COLO829 (cell line): ENCODE data around the gene ZNF277.

Source experiments
- DNase-seq: peaks from one replicate; pipeline ENCODE4 v3.0.0; 2012; ENCODE audit warnings: low spot score

ZNF277 gene

DNA sequence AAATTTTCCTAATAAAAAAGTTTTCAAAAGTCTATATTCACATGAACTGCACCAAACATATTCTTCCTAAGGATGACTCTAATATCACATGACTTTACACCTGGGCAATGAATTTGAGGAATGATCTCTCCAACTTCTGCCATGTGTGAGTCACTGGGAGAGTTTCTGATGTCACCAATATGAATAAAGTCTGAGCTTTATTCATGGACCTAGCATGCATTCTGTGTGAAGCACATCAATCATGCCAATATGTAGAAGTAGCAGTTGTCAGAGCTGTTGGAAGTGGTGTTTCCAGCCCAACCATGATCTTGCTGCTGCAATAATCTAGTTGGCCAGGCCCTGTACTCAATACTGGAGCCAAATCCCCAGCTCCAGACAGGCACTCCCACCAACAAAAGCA lies 152.0 kb downstream of the ZNF277 start:
- no peak for DNase-seq

DNA sequence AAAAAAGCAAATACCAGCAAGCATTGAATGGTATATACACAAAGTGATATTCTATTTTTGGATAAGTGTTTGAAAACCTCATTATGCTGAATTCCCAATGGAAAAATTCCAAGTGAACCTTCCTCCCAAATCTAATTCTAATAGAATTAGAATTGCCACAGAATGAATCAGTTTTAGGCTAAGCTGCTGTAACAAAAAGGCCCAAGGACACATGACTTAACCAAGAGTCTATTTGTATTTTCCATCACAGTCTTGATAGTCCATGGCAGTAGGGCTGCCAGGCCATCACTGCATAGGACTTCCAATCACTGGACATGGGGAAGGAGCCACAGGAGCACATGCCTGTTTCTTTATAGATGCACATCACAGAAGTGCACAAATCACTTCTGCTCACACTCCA lies 152.6 kb downstream of the ZNF277 start:
- DNase-seq, result no peak

DNA sequence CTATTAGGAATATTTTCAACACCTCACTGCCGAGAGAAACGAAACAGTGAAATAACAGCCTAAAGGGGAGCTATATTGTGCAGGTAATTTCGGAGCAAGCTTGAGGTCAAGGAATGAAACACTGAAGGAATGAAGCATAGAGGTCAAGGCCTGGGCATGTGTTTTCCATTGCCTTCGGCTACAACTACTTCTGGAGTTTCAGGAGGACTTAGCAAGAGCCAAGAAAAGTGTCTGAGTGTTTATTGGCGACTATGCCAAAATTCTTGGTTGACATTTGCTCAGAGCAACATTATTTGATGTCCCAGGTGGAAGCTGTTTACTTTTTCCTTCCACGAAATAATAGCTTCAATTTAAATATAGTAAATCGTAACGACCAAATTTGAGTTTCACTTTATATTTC lies 154.2 kb downstream of the ZNF277 start:
- no peak for DNase-seq

DNA sequence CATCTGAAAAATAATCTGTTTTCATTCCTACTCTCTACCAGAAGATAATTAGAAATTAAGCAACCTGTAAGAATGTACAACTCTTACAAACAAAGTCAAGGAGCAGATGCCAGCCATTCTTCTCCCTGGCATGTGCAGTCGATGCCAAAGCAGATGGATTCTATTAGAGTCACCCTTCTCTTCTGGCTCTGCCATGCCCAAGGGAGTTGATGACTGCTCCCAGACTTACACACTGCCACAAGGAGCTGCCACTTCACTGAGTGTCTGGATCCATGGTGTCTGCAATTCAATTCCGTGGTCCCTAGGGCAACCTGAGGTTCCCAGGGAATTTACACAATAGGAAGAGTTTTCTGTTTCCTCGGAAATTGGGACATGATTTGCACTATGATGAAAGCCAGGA lies 154.7 kb downstream of the ZNF277 start:
- DNase-seq, result no peak

DNA sequence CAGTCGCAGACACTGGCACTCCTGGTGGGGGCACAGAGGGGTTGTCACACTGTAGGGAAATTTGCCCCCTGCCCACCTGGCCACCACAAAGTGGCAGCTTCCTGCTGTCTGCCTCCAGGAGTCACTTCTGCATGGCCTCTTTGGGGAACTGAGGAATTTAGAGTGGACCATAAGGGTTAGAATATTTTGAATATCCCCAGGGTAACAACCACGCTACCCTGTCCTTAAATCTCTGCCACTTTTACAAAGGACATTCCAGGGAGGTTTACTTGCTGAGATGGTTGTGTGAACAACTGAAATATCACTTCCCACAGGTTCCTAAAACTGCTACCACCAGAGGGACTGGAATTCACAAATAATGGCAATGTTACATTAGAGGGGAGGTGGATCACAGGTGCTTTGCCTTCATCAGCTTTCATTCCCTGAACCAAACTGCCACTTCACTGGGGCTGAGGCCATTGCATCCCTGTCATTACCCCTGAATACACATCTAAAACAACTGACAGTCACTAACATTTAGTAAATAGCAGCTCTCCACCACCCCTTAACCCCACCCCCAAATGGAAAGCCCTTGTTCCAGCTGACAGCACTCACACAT lies 155.7 kb downstream of the ZNF277 start:
- no peak for DNase-seq

DNA sequence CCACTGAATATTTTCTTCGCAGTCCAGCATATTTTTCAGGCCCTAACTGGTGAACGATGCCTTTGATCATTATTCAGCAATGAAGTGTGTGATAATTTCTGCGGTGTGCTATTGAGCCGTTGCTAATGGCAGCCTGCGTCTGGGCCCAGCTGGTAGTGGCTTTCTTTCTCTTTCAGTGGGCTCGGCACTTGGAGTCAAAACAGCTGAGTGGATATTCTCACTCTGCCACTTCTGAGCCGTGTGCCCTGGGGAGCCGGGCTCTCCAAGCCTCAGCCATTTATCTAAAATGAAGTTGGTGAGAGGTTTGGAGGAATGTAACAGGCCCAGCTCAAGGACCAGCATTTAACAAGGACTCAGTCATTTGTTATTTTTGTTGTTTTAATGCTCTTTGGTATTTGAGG lies 156.2 kb downstream of the ZNF277 start:
- no peak for DNase-seq

DNA sequence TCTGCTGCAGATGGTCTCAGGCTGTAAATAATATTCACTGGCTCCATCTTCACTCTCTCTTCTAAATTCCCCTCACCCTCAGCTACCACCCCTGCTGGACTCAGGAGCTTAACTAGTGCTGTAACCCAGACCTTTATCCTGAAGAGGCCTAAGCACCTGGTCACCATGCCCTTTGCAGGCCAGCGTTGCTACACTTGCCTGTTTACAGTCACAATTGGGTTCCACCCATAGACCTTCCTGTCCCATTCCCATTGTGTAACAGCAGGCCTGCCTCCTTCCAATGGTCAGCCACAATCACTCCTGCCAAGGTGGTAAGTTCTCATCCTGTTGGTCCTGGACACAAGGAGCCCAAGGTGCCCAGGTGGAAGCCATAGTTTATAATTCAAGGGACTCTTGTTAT lies 157.9 kb downstream of the ZNF277 start:
- DNase-seq, result no peak

DNA sequence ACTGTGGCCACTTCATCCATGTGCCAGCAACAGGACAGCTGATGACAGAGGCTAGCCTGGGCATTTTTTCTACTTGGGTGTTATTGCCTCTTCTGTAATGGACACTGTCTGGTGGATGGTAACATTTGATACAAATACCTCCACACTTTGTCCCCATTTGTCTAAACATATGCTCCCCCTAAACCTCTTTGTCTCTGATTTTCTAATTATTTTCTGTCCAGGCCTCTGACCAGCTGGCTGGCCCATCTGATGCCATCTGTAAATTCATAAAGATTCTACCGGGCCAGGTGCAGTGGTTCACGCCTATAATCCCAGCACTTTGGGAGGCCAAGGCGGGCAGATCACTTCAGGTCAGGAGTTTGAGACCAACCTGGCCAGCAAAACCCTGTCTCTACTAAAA lies 159.1 kb downstream of the ZNF277 start:
- DNase-seq, result no peak

DNA sequence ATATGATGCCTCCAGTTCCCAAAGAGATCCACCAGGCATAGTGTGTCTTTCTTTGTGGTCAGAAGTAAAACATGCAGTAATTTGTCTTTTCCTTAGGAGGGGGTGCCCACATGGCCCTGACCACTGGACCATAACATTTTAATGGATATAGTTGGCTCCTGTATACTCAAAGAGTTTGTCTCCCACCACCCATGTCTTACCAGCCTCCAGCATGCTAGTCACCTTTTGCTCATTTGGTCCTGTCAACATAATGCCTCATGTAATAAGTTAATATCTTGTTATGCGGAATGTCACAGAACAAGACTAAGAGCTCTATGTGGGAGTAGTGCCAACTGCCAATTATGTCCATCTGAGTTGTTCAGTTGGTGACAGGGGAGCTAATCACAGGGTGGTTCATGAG lies 160.4 kb downstream of the ZNF277 start:
- no peak for DNase-seq

DNA sequence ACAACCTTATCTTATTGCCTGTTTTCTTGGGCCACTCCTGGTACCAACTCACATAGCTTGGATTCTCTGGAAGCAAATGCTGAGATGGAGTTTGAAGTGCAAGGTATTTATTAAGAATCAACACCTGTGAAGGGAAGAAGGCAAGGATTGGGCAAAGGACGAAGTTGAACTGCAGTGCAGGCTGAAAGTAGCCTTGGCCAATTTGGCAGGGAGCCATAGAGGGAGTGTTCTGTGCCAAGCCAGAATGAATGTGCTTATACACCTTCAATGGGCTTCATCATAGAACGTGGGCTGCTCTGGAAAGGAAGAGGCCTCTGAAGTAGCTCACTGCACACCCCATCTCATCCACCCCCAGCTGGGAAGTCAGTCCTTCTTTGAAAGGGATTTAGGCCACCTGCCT lies 163.9 kb downstream of the ZNF277 start:
- DNase-seq, result no peak

DNA sequence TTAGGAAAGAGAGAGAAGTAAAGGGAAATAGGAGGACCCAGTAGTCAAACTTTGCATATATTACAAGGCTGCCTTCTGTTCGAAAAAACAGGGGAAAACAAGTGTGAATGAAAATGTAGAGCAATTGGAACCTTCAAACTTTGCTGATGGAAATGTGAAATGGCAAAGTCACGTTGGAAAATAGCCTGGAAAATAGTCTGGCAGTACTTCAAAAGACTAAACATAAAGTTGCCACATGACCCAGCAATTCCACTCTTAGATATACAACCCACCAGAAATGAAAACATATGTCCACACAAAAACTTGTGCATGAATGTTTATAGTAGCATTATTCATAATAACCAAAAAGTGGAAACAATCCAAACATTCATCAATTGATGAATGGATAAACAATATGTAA lies 165.2 kb downstream of the ZNF277 start:
- DNase-seq, result no peak

DNA sequence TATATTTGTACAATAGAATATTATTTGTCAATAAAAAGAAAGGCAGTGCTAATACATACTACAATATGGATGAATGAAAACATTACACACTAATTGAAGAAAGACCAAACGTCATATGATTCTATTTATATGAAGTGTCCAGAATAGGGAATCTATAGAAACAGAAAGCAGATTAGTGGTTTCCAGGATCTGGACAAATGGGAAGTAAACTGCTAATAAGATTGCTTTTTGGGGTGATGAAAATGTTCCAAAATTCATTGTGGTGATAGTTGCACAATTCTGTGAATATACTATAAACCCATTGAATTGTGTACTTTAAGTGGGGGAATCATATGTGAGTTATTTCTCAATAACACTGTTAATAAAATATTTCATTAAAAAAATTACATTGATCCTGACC lies 165.6 kb downstream of the ZNF277 start:
- no peak for DNase-seq

DNA sequence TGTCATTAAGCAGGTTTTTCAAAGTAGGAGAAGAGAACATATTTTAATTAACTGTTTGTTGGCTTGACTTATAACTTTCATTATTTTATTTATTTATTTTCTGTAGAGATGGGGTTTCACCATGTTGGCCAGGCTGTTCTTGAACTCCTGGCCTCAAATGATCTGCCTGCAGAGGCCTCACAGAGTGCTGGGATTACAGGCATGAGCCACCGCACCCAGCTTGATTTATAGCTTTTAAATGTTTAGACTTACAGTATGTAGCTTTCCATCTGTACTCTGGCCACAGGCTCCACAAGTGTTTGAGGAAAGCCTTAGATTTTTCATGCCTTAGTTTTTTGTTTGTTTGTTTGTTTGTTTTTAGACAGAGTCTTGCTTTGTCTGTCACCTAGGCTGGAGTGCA lies 171.1 kb downstream of the ZNF277 start:
- no peak for DNase-seq

DNA sequence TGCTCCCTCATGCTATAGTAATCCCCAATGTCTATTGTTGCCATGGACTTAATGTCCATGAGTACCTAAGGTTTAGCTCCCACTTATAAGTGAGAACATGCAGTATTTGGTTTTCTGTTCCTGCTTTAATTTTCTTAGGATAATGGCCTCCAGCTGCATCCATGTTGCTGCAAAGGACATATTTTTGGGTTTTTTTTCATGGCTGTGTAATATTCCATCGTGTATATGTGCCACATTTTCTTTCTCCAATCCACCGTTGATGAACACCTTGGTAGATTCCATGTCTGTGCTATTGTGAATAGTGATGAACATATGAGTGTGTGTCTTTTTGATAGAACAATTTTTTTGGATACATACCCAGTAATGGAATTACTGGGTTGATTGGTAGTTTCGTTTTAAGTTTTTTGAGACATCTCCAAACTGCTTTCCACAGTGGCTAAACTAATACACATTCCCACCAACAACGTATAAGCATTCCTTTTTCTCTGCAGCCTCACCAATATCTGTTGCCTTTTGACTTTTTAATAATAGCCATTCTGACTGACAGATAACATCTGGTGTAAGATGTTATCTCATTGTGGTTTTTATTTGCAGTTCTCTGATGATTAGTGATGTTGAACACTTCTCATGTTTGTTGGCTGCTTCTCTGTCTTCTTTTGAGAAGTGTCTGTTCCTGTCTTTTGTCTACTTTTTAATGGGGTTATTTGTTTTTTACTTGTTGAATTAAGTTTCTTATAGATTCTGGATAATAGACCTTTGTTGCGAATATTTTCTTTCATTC lies 175.0 kb downstream of the ZNF277 start:
- DNase-seq, result no peak

DNA sequence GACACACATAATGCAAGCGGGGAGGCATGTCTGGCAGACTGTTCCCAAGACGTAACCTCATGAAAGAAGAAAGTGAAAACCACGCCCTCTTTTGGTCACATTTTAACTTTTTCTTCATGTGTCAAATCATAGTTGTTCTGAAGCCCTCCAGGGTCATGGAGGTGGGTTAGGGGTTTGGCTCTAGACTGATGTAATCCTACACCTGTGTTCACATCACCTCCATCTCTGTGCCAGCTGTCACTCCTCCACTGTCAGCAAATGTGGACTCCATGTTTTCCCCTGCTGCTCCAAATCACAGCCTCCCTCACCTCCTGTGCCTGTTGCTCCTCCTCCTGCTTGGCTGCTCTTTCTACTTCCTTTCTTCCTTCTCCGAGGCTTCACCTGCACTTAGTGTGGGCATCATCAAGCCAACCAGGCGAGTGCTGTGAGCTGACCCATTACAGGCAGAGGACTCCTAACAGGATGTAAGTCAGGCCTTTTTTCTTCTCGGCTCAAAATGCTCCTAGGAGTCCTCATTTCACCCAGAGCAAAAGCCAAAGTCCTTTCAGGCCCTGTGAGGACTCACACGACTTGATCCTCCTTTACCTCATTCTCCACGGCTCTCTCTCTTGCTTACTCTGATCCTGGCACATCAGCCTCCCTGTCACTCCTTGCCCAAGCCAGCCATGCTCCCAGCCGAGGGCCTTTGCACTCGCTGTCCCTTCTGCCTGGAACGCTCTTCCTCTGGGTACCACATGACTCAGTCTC lies 177.3 kb downstream of the ZNF277 start:
- DNase-seq, result no peak

DNA sequence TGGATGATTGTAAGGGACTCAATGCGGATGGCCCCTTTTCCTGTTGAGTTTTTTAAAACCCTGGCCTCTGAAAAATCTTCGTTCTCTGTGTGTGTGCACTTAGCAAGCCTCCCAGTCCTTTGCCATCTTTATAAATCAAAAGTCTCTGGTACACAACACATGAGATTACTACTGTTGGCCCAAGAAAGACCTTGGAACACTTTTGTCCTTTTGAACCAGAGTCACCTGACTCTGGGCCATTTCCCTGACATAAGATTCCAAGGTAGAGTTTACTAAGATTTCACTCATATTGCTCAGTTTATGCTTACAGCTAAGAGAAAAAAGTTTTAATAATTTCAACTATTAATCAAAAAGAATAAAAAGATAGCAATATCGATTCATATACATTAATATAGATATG lies 179.0 kb downstream of the ZNF277 start:
- DNase-seq, result no peak

DNA sequence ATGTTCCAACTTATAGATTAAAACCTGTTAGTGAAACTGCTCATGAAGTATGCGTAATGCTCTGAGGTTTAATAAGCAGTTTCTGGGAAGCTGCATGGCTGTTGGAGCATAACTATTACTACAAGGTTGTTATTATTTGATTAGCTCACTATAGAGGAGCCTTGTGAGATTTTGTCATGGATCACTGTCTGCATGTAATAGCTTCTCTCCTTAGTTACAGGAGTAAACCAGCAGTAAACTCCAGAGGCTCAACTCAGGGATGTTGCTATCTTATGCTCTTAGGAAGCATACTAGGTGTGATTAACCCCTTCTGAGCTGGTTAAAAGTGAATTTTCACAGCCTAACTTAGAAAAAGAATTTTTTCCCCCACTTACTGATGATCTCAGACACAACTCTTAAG lies 180.1 kb downstream of the ZNF277 start:
- DNase-seq, result no peak

DNA sequence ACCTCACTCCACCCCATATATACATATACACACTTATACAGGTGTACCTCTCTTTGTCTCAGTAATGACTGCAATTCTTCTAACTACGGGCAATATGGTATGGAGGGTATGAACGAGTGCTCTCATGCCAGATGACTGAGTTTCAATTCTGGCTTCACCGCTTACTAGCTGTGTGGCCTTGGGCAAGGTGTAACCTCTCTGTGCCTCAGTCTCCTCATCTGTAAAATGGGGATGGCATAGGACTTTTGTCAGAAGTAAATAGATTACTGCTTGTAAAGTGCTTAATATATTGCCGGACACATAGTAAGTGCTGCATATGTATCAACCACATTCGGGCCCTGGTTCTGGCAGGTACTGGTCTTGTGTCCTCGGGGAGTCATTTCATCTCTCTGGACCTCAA lies 183.7 kb downstream of the ZNF277 start:
- DNase-seq, result no peak

DNA sequence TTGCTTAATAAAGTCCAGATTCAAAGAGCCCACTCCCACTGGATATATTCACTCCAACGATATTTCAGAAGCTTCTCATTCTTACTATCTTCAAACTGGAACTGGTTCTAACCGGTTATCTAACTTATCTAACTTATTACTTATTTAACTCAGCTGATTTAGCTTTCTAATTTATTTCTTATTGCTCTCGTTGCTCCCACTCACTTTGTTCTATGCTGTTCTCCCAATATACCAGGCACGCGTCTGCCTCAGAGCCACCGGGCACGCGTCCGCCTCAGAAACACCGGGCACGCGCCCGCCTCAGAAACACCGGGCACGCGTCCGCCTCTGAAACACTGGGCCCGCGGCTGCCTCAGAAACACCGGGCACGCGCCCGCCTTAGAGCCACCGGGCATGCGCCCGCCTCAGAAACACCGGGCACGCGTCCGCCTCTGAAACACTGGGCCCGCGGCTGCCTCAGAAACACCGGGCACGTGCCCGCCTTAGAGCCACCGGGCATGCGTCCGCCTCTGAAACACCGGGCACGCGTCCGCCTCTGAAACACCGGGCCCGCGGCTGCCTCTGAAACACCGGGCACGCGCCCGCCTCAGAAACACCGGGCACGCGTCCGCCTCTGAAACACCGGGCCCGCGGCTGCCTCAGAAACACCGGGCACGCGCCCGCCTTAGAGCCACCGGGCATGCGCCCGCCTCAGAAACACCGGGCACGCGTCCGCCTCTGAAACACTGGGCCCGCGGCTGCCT lies 184.8 kb downstream of the ZNF277 start:
- DNase-seq, result peak; percentile 42

DNA sequence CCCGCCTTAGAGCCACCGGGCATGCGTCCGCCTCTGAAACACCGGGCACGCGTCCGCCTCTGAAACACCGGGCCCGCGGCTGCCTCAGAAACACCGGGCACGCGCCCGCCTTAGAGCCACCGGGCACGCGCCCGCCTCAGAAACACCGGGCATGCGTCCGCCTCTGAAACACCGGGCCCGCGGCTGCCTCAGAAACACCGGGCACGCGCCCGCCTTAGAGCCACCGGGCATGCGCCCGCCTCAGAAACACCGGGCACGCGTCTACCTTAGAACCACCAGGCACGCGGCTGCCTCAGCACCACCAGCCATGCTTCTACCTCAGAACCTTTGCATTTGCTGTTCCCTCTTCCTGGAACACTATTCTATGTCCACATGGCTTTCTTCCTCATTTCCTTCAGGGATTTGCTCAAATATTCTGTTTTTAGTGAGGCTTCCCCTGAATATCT lies 185.4 kb downstream of the ZNF277 start:
- DNase-seq, result peak; percentile 45
